Fibroblast of the aortic adventitia (primary cell): ENCODE measurements around the gene EPSTI1. TPM values are rescaled to one million over a fixed set of nuclear protein-coding genes. Genes with fewer than 3 reads are reported as not detected.
"Not testable (repeated sequence)": the region's sequence is repeated elsewhere in the genome, so short reads cannot be mapped to it uniquely, and the experiment has no call there.

Experiments
- DNase-seq: peaks from one replicate; pipeline ENCODE4 v3.0.0-alpha.2; 2010; ENCODE audit warnings: low read depth
- H3K4me3 ChIP-seq: 2 replicates; pipeline ENCODE4 v1.5.1; 2011; ENCODE audit warnings: low read depth, mild to moderate bottlenecking, control low read depth, low read length, moderate library complexity
- total RNA-seq: library from RNA; depleted of rRNA; stranded (reverse); fragments of >200 nt; gene quantifications from 2 replicates; pipeline ENCODE4 v1.2.3, GENCODE V29; 2012; ENCODE audit warnings: low replicate concordance
- TF ChIP-seq, protein P1 (sequence below): IDR thresholded peaks from 2 replicates; pipeline ENCODE4 v1.5.1; 2011; ENCODE audit warnings: mild to moderate bottlenecking, low read length, control low read depth, inconsistent platforms; ENCODE audit not compliant: insufficient read depth

The EPSTI1 gene
- total RNA-seq, 1 donor: 2.0 TPM

DNA sequence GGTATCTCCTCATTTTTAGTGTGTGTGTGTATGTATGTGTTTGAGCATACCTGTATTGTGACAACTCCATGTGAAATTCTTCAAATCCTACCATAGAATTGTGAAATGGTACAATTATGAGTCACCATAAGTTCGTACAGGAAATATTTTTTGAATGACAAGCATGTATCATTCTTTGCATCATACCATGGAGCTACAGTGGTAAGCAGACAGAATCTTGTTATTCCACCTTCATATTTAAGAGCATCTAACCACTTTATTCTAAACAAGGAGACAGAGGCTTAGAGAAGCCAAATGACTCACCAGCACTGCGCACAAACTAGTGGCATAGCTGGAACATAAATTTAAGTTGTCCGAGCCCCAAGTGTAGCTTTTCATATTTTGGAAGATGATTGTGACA is 4.5 kb upstream of the EPSTI1 start:
- no peak overlapping the region for H3K4me3 ChIP-seq
- DNase-seq: peak; percentile 79
- TF ChIP-seq, protein P1, sequence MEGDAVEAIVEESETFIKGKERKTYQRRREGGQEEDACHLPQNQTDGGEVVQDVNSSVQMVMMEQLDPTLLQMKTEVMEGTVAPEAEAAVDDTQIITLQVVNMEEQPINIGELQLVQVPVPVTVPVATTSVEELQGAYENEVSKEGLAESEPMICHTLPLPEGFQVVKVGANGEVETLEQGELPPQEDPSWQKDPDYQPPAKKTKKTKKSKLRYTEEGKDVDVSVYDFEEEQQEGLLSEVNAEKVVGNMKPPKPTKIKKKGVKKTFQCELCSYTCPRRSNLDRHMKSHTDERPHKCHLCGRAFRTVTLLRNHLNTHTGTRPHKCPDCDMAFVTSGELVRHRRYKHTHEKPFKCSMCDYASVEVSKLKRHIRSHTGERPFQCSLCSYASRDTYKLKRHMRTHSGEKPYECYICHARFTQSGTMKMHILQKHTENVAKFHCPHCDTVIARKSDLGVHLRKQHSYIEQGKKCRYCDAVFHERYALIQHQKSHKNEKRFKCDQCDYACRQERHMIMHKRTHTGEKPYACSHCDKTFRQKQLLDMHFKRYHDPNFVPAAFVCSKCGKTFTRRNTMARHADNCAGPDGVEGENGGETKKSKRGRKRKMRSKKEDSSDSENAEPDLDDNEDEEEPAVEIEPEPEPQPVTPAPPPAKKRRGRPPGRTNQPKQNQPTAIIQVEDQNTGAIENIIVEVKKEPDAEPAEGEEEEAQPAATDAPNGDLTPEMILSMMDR: no peak

- TF ChIP-seq, protein P1: no peak
- no peak for DNase-seq
- H3K4me3 ChIP-seq: no peak overlapping the region
Observed at GRCh38 chr13:42994878-42995277, 2.8 kb upstream of the EPSTI1 start.

- DNase-seq: no peak
- H3K4me3 ChIP-seq: no peak overlapping the region
- TF ChIP-seq, protein P1: no peak
Observed at GRCh38 chr13:42992764-42993122, 702 bp upstream of the EPSTI1 start.

GRCh38 chr13:42991233-42991897 is 676 bp downstream of the EPSTI1 start:
- DNase-seq: not testable (repeated sequence)
- H3K4me3 ChIP-seq: peak overlapping the region; percentile 64

GRCh38 chr13:42990291-42991232 is 1.5 kb downstream of the EPSTI1 start:
- TF ChIP-seq, protein P1: no peak
- H3K4me3 ChIP-seq: no peak overlapping the region
- peak; percentile 16 for DNase-seq

GRCh38 chr13:42986176-42986574 is 5.9 kb downstream of the EPSTI1 start:
- H3K4me3 ChIP-seq: no peak overlapping the region
- DNase-seq: no peak
- TF ChIP-seq, protein P1: no peak
